WTC11 (cell line): Measurements from ENCODE around the gene MYH16. TPM values are rescaled to one million over a fixed set of nuclear protein-coding genes. Genes with fewer than 3 reads are reported as not detected.

Experiments used
- ATAC-seq: fragments of 200-7000 bp; cut with Tn5 transposase; 2 replicates; pipeline ENCODE4 v1.10.0; 2021; ENCODE audit warnings: mild to moderate bottlenecking, moderate library complexity
- CTCF ChIA-PET: fragments of 300-600 bp; sonication (Branson Sonifier 250); formaldehyde crosslinking; loops from one replicate; lab custom pipeline; 2021; ENCODE audit warnings: antibody characterized with exemption; lab: Charles Lee
- POLR2A ChIA-PET: fragments of 350-600 bp; sonication (Branson Sonifier 250); formaldehyde crosslinking; loops from one replicate; lab custom pipeline; 2021; ENCODE audit warnings: antibody characterized with exemption; lab: Charles Lee
- DNase-seq: peaks from one replicate; pipeline ENCODE4 v3.0.0; 2021; ENCODE audit warnings: low spot score
- H3K27ac Mint-ChIP-seq: 2 replicates; pipeline ENCODE4 v1.8.0; 2021; ENCODE audit warnings: mixed read lengths
- H3K27me3 Mint-ChIP-seq: 2 replicates; pipeline ENCODE4 v1.8.0; 2021; ENCODE audit warnings: low read depth, mild to moderate bottlenecking, moderate library complexity, mixed read lengths
- H3K36me3 Mint-ChIP-seq: 2 replicates; pipeline ENCODE4 v1.8.0; 2021; ENCODE audit warnings: mixed read lengths
- H3K4me1 Mint-ChIP-seq: 2 replicates; pipeline ENCODE4 v1.8.0; 2022; ENCODE audit warnings: mixed read lengths
- H3K4me3 Mint-ChIP-seq: 2 replicates; pipeline ENCODE4 v1.8.0; 2021; ENCODE audit warnings: mild to moderate bottlenecking, moderate library complexity, mixed read lengths
- H3K9me3 Mint-ChIP-seq: 2 replicates; pipeline ENCODE4 v1.8.0; 2021; ENCODE audit warnings: mixed read lengths
- CDX4 ChIP-seq: fragments of 250-450 bp; sonication (Bioruptor Pico); IDR thresholded peaks from 2 replicates; pipeline ENCODE4 v1.9.0; 2021; ENCODE audit warnings: moderate library complexity, mild to moderate bottlenecking, inconsistent platforms, borderline replicate concordance
- CREM ChIP-seq: sonication (generic); formaldehyde crosslinking; IDR thresholded peaks from 2 replicates; pipeline ENCODE4 v1.8.1; 2022; ENCODE audit warnings: mild to moderate bottlenecking, missing genetic modification reagents, moderate library complexity
- FOXJ3 ChIP-seq: sonication (generic); formaldehyde crosslinking; IDR thresholded peaks from 2 replicates; pipeline ENCODE4 v1.9.0; 2021; ENCODE audit warnings: missing genetic modification reagents, mild to moderate bottlenecking, borderline replicate concordance
- IRF1 ChIP-seq: sonication (generic); formaldehyde crosslinking; IDR thresholded peaks from 2 replicates; pipeline ENCODE4 v1.8.0; 2023; ENCODE audit warnings: missing genetic modification reagents
- OVOL2 ChIP-seq: fragments of 250-450 bp; sonication (Bioruptor Pico); IDR thresholded peaks from 2 replicates; pipeline ENCODE4 v1.9.0; 2021; ENCODE audit warnings: mild to moderate bottlenecking, borderline replicate concordance
- SOX15 ChIP-seq: fragments of 250-450 bp; sonication (Bioruptor Pico); IDR thresholded peaks from 2 replicates; pipeline ENCODE4 v1.9.0; 2021; ENCODE audit warnings: mild to moderate bottlenecking
- ZNF121 ChIP-seq: sonication (generic); formaldehyde crosslinking; IDR thresholded peaks from 2 replicates; pipeline ENCODE4 v1.8.0; 2023; ENCODE audit warnings: missing genetic modification reagents
- ZNF219 ChIP-seq: sonication (generic); formaldehyde crosslinking; IDR thresholded peaks from 2 replicates; pipeline ENCODE4 v1.8.0; 2023; ENCODE audit warnings: missing genetic modification reagents, mild to moderate bottlenecking, borderline replicate concordance
- ZNF396 ChIP-seq: fragments of 250-450 bp; sonication (Bioruptor Pico); IDR thresholded peaks from 2 replicates; pipeline ENCODE4 v1.8.0; 2021; ENCODE audit warnings: mild to moderate bottlenecking, moderate library complexity, borderline replicate concordance
- ZNF512 ChIP-seq: sonication (generic); formaldehyde crosslinking; IDR thresholded peaks from 2 replicates; pipeline ENCODE4 v1.8.1; 2022; ENCODE audit warnings: missing genetic modification reagents, borderline replicate concordance
- total RNA-seq: library from RNA; stranded (reverse); gene quantifications from 3 replicates; pipeline ENCODE4 v1.2.3, GENCODE V29; 2021
- TF ChIP-seq, protein P1 (sequence below): fragments of 250-450 bp; sonication (Bioruptor Pico); IDR thresholded peaks from 2 replicates; pipeline ENCODE4 v1.9.0; 2021; ENCODE audit warnings: mild to moderate bottlenecking
- TF ChIP-seq, protein P2 (sequence below): sonication (generic); formaldehyde crosslinking; IDR thresholded peaks from 2 replicates; pipeline ENCODE4 v1.8.1; 2022; ENCODE audit warnings: mild to moderate bottlenecking, missing genetic modification reagents, moderate library complexity, borderline replicate concordance
- TF ChIP-seq, protein P3 (sequence below): sonication (generic); formaldehyde crosslinking; conservative IDR thresholded peaks from 2 replicates; pipeline ENCODE4 v1.8.1; 2022; ENCODE audit warnings: mild to moderate bottlenecking, missing genetic modification reagents
- TF ChIP-seq, protein P4 (sequence below): sonication (generic); formaldehyde crosslinking; IDR thresholded peaks from 2 replicates; pipeline ENCODE4 v1.8.1; 2023; ENCODE audit warnings: mild to moderate bottlenecking, missing genetic modification reagents

Gene MYH16
- total RNA-seq, 1 experiment from 2014 or later, result not detected

DNA sequence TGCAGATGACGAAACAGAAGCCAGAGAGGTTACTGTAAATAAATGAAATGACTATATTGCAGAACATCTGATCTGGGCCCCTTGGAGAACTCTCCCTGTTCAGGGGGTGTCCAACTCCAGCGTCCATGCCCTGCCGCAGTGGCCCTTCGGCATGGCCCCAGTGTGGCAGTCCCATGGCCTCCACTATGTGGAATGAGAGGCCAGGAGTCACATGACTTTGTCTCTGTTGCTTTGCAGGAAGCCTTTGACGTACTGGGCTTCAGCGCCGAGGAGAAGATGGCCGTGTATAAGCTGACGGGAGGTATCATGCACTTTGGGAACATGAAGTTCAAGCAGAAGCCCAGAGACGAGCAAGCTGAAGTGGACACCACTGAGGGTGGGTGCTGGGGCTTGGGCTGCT lies 15.6 kb upstream of the MYH16 start (continued):
- no peak for TF ChIP-seq ZNF512 (CRISPR knock-in tag)
- no peak for TF ChIP-seq IRF1 (CRISPR knock-in tag)
- TF ChIP-seq, protein P1, sequence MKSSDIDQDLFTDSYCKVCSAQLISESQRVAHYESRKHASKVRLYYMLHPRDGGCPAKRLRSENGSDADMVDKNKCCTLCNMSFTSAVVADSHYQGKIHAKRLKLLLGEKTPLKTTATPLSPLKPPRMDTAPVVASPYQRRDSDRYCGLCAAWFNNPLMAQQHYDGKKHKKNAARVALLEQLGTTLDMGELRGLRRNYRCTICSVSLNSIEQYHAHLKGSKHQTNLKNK (CRISPR knock-in tag), result no peak
- no peak for TF ChIP-seq ZNF396 (CRISPR knock-in tag)

- ChIA-PET CTCF (no interaction called here), POLR2A (no interaction called here)
- H3K4me1 Mint-ChIP-seq, result peaks cover 1% of the 10 kb centered on the region
Measured at GRCh38 chr7:99257675-99258074, 15.0 kb upstream of the MYH16 start.

GRCh38 chr7:99258501-99258900 lies 14.1 kb upstream of the MYH16 start:
- H3K27me3 Mint-ChIP-seq, result no peaks in the 10 kb centered on the region; the same call in none of the 2 replicates
- H3K36me3 Mint-ChIP-seq, result no peaks in the 10 kb centered on the region
- no peaks in the 10 kb centered on the region for H3K9me3 Mint-ChIP-seq
- no peak for TF ChIP-seq ZNF219 (CRISPR knock-in tag)
- no peak for TF ChIP-seq OVOL2
- no peak for TF ChIP-seq SOX15 (CRISPR knock-in tag)
- TF ChIP-seq, protein P2, sequence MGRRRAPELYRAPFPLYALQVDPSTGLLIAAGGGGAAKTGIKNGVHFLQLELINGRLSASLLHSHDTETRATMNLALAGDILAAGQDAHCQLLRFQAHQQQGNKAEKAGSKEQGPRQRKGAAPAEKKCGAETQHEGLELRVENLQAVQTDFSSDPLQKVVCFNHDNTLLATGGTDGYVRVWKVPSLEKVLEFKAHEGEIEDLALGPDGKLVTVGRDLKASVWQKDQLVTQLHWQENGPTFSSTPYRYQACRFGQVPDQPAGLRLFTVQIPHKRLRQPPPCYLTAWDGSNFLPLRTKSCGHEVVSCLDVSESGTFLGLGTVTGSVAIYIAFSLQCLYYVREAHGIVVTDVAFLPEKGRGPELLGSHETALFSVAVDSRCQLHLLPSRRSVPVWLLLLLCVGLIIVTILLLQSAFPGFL (CRISPR knock-in tag), result no peak
- TF ChIP-seq, protein P3, sequence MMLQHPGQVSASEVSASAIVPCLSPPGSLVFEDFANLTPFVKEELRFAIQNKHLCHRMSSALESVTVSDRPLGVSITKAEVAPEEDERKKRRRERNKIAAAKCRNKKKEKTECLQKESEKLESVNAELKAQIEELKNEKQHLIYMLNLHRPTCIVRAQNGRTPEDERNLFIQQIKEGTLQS (CRISPR knock-in tag), result no peak
- TF ChIP-seq, protein P4, sequence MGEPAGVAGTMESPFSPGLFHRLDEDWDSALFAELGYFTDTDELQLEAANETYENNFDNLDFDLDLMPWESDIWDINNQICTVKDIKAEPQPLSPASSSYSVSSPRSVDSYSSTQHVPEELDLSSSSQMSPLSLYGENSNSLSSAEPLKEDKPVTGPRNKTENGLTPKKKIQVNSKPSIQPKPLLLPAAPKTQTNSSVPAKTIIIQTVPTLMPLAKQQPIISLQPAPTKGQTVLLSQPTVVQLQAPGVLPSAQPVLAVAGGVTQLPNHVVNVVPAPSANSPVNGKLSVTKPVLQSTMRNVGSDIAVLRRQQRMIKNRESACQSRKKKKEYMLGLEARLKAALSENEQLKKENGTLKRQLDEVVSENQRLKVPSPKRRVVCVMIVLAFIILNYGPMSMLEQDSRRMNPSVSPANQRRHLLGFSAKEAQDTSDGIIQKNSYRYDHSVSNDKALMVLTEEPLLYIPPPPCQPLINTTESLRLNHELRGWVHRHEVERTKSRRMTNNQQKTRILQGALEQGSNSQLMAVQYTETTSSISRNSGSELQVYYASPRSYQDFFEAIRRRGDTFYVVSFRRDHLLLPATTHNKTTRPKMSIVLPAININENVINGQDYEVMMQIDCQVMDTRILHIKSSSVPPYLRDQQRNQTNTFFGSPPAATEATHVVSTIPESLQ, result no peak
- no peak for TF ChIP-seq CDX4 (CRISPR knock-in tag)
- TF ChIP-seq FOXJ3, result no peak
- TF ChIP-seq, all 79 proteins: peak for 0
- ChIA-PET CTCF (no interaction called here), POLR2A (no interaction called here)
- DNase-seq, result no peak
- H3K4me1 Mint-ChIP-seq, result no peaks in the 10 kb centered on the region
- no peak overlapping the region for H3K27ac Mint-ChIP-seq
- no peak for ATAC-seq
- H3K4me3 Mint-ChIP-seq, result no peak overlapping the region

More at GRCh38 chr7:99257675-99258074, 15.0 kb upstream of the MYH16 start:
- Mint-ChIP-seq H3K27me3 (no peaks in the 10 kb centered on the region; the same call in none of the 2 replicates), H3K36me3 (no peaks in the 10 kb centered on the region), H3K27ac (no peak overlapping the region), H3K4me3 (no peak overlapping the region), H3K9me3 (no peaks in the 10 kb centered on the region)
- DNase-seq, result no peak
- TF ChIP-seq ZNF121 (CRISPR knock-in tag) (0 out of 2 replicates have a peak, but pooled peaks have one; percentile 30), CREM (CRISPR knock-in tag) (no peak)
- ATAC-seq, result no peak
